ENCODE data around the gene WWOX. TPM values are rescaled to one million over a fixed set of nuclear protein-coding genes. Genes with fewer than 3 reads are reported as not detected.

Gene WWOX
- total RNA-seq, 1 experiment from 2014 or later = 35.6 TPM

GRCh38 chr16:78946556-78946955 lies 847.1 kb downstream of the WWOX start:
- Histone ChIP-seq H2AFZ (no peak overlapping the region), H3K36me3 (ENCODE audit: low read depth) (no peaks in the 10 kb centered on the region), H3K27me3 (ENCODE audit: insufficient read depth, low read depth) (no peaks in the 10 kb centered on the region), H3K4me1 (replicated peaks; ENCODE audit: insufficient read depth) (no peaks in the 10 kb centered on the region), H4K20me1 (ENCODE audit: insufficient read depth) (no peaks in the 10 kb centered on the region), H3F3A (ENCODE audit: insufficient read depth, low read depth) (no peaks in the 10 kb centered on the region), H3K79me2 (ENCODE audit: low read depth) (no peaks in the 10 kb centered on the region), H3K27ac (no peak overlapping the region), H3K9me3 (ENCODE audit: insufficient read depth, low read depth) (no peaks in the 10 kb centered on the region), H3K9me2 (ENCODE audit: insufficient read depth) (no peaks in the 10 kb centered on the region), H3K4me3 (no peak overlapping the region), H3K4me2 (no peak overlapping the region)
- DNase-seq = no peak
- ChIA-PET CTCF (no interaction called here), POLR2A (ENCODE audit: unreplicated experiment) (no interaction called here)
- intact Hi-C loops (cut with micrococcal nuclease; ENCODE audit: unreplicated experiment) = no loop called here
- BruUV-seq (replicated peaks) = no TSS peak
- TF ChIP-seq EZH2 (IDR thresholded peaks at IDR 0.05; ENCODE audit: low read depth) (no peak), CTCF (conservative IDR thresholded peaks at IDR 0.05) (no peak)

DNA sequence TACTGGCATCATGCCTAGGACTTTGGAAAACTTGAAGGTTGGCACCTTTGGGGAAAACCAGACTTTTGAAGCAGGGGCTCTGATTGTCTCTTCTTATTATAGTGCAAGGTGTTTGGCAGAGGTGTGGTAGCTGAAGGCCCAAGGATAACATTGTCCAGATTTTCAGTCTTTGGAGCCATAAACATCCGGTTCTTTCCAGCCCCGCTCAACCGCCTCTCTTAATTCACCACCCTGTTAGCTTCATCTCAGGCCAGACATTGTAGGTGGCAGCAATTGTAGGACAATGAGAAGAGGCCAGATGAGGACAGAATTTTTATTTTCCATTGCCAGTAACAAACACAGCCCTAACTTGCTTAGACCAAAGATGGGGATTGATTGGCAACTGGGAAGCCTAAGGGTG lies 851.3 kb downstream of the WWOX start:
- Histone ChIP-seq H3K27me3 (ENCODE audit: insufficient read depth, low read depth) (no peaks in the 10 kb centered on the region), H3K36me3 (ENCODE audit: low read depth) (no peaks in the 10 kb centered on the region), H3K4me3 (no peak overlapping the region), H4K20me1 (ENCODE audit: insufficient read depth) (no peaks in the 10 kb centered on the region), H3K27ac (no peak overlapping the region), H3K9me2 (ENCODE audit: insufficient read depth) (no peaks in the 10 kb centered on the region), H3K4me1 (replicated peaks; ENCODE audit: insufficient read depth) (no peaks in the 10 kb centered on the region), H3K4me2 (no peak overlapping the region), H3K79me2 (ENCODE audit: low read depth) (no peaks in the 10 kb centered on the region), H2AFZ (no peak overlapping the region), H3K9me3 (ENCODE audit: insufficient read depth, low read depth) (no peaks in the 10 kb centered on the region), H3F3A (ENCODE audit: insufficient read depth, low read depth) (no peaks in the 10 kb centered on the region)
- BruUV-seq (replicated peaks) = no TSS peak
- TF ChIP-seq EZH2 (IDR thresholded peaks at IDR 0.05; ENCODE audit: low read depth) (no peak), CTCF (conservative IDR thresholded peaks at IDR 0.05) (no peak)
- intact Hi-C loops (cut with micrococcal nuclease; ENCODE audit: unreplicated experiment) = no loop called here
- no peak for DNase-seq
- ChIA-PET POLR2A (ENCODE audit: unreplicated experiment) (no interaction called here), CTCF (no interaction called here)

DNA sequence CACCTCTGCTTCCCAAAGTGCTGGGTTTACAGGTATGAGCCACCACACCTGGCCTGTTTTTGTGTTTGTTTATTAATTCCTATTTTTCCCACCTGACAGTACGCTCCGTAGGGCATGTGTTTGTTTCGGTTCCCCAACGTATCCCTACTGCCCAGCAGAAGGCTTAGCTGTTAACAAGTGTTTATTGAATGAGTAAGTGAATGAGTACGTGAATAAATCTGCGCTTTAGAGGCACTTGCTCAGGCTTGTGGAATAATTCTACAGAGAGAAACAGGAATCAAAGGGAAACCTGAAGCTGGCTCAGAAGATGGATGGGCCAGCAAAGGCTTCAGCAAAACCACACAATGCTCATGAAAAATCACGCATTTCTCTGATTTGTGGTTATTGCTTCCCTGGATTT lies 853.2 kb downstream of the WWOX start:
- Histone ChIP-seq H3K27ac (no peak overlapping the region), H2AFZ (no peak overlapping the region), H3K4me1 (replicated peaks; ENCODE audit: insufficient read depth) (0 out of 2 replicates have a peak, but pooled peaks cover 4% of the 10 kb centered on the region), H3K4me3 (no peak overlapping the region), H4K20me1 (ENCODE audit: insufficient read depth) (no peaks in the 10 kb centered on the region), H3K4me2 (no peak overlapping the region), H3K9me3 (ENCODE audit: insufficient read depth, low read depth) (no peaks in the 10 kb centered on the region), H3K36me3 (ENCODE audit: low read depth) (no peaks in the 10 kb centered on the region), H3K79me2 (ENCODE audit: low read depth) (no peaks in the 10 kb centered on the region), H3F3A (ENCODE audit: insufficient read depth, low read depth) (no peaks in the 10 kb centered on the region), H3K27me3 (ENCODE audit: insufficient read depth, low read depth) (no peaks in the 10 kb centered on the region), H3K9me2 (ENCODE audit: insufficient read depth) (no peaks in the 10 kb centered on the region)
- intact Hi-C loops (cut with micrococcal nuclease; ENCODE audit: unreplicated experiment) = no loop called here
- DNase-seq = no peak
- ChIA-PET CTCF (no interaction called here), POLR2A (ENCODE audit: unreplicated experiment) (no interaction called here)
- TF ChIP-seq CTCF (conservative IDR thresholded peaks at IDR 0.05) (no peak), EZH2 (IDR thresholded peaks at IDR 0.05; ENCODE audit: low read depth) (no peak)
- no TSS peak for BruUV-seq (replicated peaks)

All from PC-9 (cell line).